GM18508 (cell line): ENCODE data around the gene NT5DC4.

ENCODE experiments used
- ATAC-seq: cut with Tn5 transposase; IDR thresholded peaks from one replicate; pipeline ENCODE4 v1.9.1; 2021; ENCODE audit warnings: moderate number of reproducible peaks; ENCODE audit not compliant: insufficient read depth, unreplicated experiment

NT5DC4 gene

GRCh38 chr2:112721819-112722522 lies 1.2 kb downstream of the NT5DC4 start:
- no peak for ATAC-seq

- no peak for ATAC-seq
These were observed 2.2 kb downstream of the NT5DC4 start for GRCh38 chr2:112722816-112723546.

- ATAC-seq, result no peak
These were observed 2.7 kb downstream of the NT5DC4 start for GRCh38 chr2:112723547-112723940.

GRCh38 chr2:112723995-112724394 lies 3.2 kb downstream of the NT5DC4 start:
- ATAC-seq, result no peak

GRCh38 chr2:112724591-112725525 lies 4.0 kb downstream of the NT5DC4 start:
- ATAC-seq, result no peak

- ATAC-seq, result no peak
These were observed 5.0 kb downstream of the NT5DC4 start for GRCh38 chr2:112725545-112726457.

- no peak for ATAC-seq
These were observed 5.8 kb downstream of the NT5DC4 start for GRCh38 chr2:112726487-112727190.

- ATAC-seq, result no peak
These were observed 6.6 kb downstream of the NT5DC4 start for GRCh38 chr2:112727276-112728028.

- ATAC-seq, result no peak
These were observed 7.2 kb downstream of the NT5DC4 start for GRCh38 chr2:112728029-112728362.

GRCh38 chr2:112728378-112729175 lies 7.8 kb downstream of the NT5DC4 start:
- ATAC-seq, result no peak

GRCh38 chr2:112730216-112730615 lies 9.4 kb downstream of the NT5DC4 start:
- ATAC-seq, result no peak

- no peak for ATAC-seq
These were observed 10.0 kb downstream of the NT5DC4 start for GRCh38 chr2:112730791-112731190.

GRCh38 chr2:112731479-112731878 lies 10.7 kb downstream of the NT5DC4 start:
- no peak for ATAC-seq

- ATAC-seq, result no peak
These were observed 12.6 kb downstream of the NT5DC4 start for GRCh38 chr2:112733456-112733855.

GRCh38 chr2:112733871-112734270 lies 13.1 kb downstream of the NT5DC4 start:
- no peak for ATAC-seq

GRCh38 chr2:112737542-112738232 lies 16.9 kb downstream of the NT5DC4 start:
- ATAC-seq, result no peak

- ATAC-seq, result no peak
These were observed 19.7 kb downstream of the NT5DC4 start for GRCh38 chr2:112740527-112740926.
